Stimulated activated naive CD8-positive, alpha-beta T cell treated with anti-CD3 and anti-CD28 coated beads, Interleukin-15, amount 100 ng/mL, for 72 hours (primary cell): ENCODE measurements around the gene VAT1.
"Not testable (repeated sequence)": the region's sequence is repeated elsewhere in the genome, so short reads cannot be mapped to it uniquely, and the experiment has no call there.

Experiments used
- ATAC-seq: fragments of 150-1000 bp; cut with Tn5 transposase; 2 replicates; pipeline ENCODE4 v1.10.0; 2021; ENCODE audit warnings: mild to moderate bottlenecking, moderate library complexity
- DNase-seq, 2 donors: peaks; one replicate each; pipeline ENCODE4 v3.0.0; 2021 to 2022
- H3K27ac Mint-ChIP-seq, 2 donors: one replicate each; pipeline ENCODE4 v1.8.0; 2022; ENCODE audit warnings: mild to moderate bottlenecking in 2 of 2, mixed read lengths in 2 of 2, moderate library complexity in 2 of 2
- H3K27me3 Mint-ChIP-seq: one replicate; pipeline ENCODE4 v1.8.0; 2022; ENCODE audit warnings: mixed read lengths
- H3K4me1 Mint-ChIP-seq: one replicate; pipeline ENCODE4 v1.8.0; 2022; ENCODE audit warnings: mild to moderate bottlenecking, mixed read lengths
- H3K4me3 Mint-ChIP-seq, 2 donors: one replicate each; pipeline ENCODE4 v1.8.0; 2022; ENCODE audit warnings: mild to moderate bottlenecking in 2 of 2, mixed read lengths in 2 of 2, moderate library complexity in 1 of 2
- H3K9me3 Mint-ChIP-seq, 2 donors: one replicate each; pipeline ENCODE4 v1.8.0; 2022; ENCODE audit warnings: mixed read lengths in 2 of 2

VAT1 gene

GRCh38 chr17:42997984-42998938 is 23.9 kb downstream of the VAT1 start, which contains the start of gene RPL27:
RPL27 (plus strand) TSS chr17:42998419; CDS start chr17:42998751, 332 bp downstream.
- Mint-ChIP-seq H3K9me3 (no peaks in the 10 kb centered on the region), H3K4me1 (peaks cover 42% of the 10 kb centered on the region), H3K27me3 (no peaks in the 10 kb centered on the region), H3K27ac (peak within 1 kb of the TSS; percentile 99), H3K4me3 (peak within 1 kb of the TSS; percentile 89)
- DNase-seq (peak; percentile 95 to 98), ATAC-seq (peak; percentile 98)

GRCh38 chr17:42997390-42997983 is 24.7 kb downstream of the VAT1 start:
- DNase-seq (no peak), ATAC-seq (peak; percentile 1)
- H3K27ac Mint-ChIP-seq: peak overlapping the region; percentile 99
- H3K4me3 Mint-ChIP-seq: peak overlapping the region; percentile 89
- no peaks in the 10 kb centered on the region for H3K27me3 Mint-ChIP-seq
- peaks cover 42% of the 10 kb centered on the region for H3K4me1 Mint-ChIP-seq
- no peaks in the 10 kb centered on the region for H3K9me3 Mint-ChIP-seq

DNA sequence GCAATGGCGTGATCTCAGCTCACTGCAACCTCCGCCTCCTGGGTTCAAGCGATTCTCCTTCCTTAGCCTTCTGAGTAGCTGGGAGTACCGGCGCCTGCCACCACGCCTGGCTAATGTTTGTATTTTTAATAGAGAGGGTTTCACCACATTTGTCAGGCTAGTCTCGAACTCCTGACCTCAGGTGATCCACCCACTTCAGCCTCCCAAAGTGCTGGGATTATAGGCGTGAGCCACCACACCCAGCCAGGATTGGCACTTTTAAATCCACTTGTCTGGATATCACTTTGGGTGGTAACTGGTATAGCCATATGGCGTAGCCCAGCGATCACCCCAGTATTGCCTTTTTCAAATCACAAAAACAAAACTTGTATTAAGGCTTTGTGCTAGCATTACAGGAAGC is 28.3 kb downstream of the VAT1 start:
- not testable (repeated sequence) for ATAC-seq, H3K9me3 Mint-ChIP-seq, H3K4me3 Mint-ChIP-seq, H3K27ac Mint-ChIP-seq, H3K27me3 Mint-ChIP-seq, DNase-seq
- peaks cover 11% of the 10 kb centered on the region for H3K4me1 Mint-ChIP-seq

GRCh38 chr17:42992872-42993271 is 29.3 kb downstream of the VAT1 start:
- ATAC-seq (no peak), DNase-seq (no peak)
- Mint-ChIP-seq H3K27me3 (no peaks in the 10 kb centered on the region), H3K4me3 (no peak overlapping the region), H3K4me1 (peaks cover 8% of the 10 kb centered on the region), H3K9me3 (no peaks in the 10 kb centered on the region), H3K27ac (no peak overlapping the region)

- H3K9me3 Mint-ChIP-seq: no peaks in the 10 kb centered on the region
- no peaks in the 10 kb centered on the region for H3K27me3 Mint-ChIP-seq
- DNase-seq: no peak
- H3K4me1 Mint-ChIP-seq: no peaks in the 10 kb centered on the region
- H3K27ac Mint-ChIP-seq: no peak overlapping the region
- no peak for ATAC-seq
- H3K4me3 Mint-ChIP-seq: no peak overlapping the region
Measured at GRCh38 chr17:42991471-42991870, 30.7 kb downstream of the VAT1 start.

DNA sequence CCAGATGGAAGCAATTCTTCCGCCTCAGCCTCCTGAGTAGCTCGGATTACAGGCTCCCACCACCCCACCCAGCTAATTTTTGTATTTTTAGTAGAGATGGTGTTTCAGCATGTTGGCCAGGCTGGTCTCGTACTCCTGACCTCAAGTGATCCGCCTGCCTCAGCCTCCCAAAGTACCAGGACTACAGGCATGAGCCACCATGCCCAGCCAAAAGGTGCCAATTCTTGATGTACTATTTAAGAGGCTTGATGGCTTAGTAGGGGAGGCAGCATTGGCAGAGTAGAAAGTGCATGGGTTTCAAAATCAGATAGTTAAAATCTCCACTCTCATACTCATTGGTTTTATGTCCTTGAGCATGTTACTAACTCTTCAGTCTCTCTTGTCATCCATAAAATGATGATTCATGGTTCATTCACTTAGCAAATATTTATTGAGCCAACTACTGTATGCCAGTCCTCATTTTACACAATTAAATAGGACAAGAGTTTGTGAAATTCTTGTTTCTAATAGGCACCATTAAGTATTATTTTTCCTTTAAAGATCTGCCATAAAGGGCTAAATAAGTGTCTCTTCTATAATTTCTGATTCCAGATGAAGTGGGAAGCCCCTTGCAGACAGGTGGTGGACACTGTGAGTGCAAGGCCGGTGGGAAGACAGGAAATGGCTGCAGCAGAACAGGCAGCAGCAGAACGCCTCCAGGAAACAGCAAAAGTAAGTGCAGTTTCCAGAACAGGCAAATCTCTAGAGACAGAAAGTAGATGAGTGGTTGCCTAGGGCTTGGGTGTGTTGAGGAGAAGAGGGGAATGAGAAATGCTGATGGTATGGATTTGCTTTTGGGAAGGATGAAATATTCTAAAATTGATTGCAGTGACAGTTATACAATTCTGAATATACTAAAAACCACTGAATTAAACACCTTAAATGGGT is 32.2 kb downstream of the VAT1 start:
- no peak overlapping the region for H3K4me3 Mint-ChIP-seq
- peaks cover 4% of the 10 kb centered on the region for H3K4me1 Mint-ChIP-seq
- H3K27me3 Mint-ChIP-seq: no peaks in the 10 kb centered on the region
- no peak overlapping the region for H3K27ac Mint-ChIP-seq
- ATAC-seq (no peak), DNase-seq (no peak)
- no peaks in the 10 kb centered on the region for H3K9me3 Mint-ChIP-seq

DNA sequence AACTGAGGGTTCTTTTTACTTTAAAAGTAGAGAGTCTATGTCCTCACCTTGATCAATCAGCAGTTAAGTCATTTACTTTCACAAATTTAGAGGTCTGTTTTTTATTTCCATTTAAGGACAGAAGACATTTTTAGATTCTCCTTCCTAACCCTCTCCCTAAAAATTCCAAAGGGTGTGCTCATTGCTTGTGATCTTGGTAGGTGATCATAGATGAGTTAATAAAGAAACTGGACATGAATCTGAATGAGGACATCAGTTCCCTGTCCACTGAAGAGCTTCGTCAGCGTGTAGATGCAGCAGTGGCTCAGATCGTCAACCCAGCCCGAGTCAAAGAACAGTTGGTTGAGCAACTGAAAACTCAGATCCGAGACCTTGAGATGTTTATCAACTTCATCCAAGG is 33.0 kb downstream of the VAT1 start:
- Mint-ChIP-seq H3K9me3 (no peaks in the 10 kb centered on the region), H3K4me1 (peaks cover 11% of the 10 kb centered on the region), H3K27ac (no peak overlapping the region), H3K4me3 (no peak overlapping the region), H3K27me3 (no peaks in the 10 kb centered on the region)
- no peak for DNase-seq
- ATAC-seq: no peak

DNA sequence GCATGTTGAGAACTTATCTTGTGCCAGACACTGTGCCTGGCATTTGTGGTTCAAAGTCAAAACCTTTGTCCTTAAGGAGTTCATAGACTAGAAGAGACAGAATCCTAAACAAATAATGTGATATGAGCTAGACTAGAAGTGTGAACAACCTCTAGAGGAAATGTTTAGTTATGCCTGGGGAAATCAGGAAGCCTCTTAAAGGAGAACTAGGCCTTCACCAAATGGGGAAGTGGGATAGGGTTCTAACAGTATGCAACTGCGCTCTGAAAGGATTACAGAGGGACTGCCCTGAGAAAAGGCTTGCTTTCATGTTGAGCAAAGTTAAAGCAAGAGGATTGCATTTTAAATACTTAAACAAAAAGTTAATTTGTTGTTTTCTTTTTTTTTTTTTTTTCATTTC is 37.0 kb downstream of the VAT1 start:
- ATAC-seq (no peak), DNase-seq (no peak)
- Mint-ChIP-seq H3K9me3 (no peaks in the 10 kb centered on the region), H3K27me3 (no peaks in the 10 kb centered on the region), H3K27ac (no peak overlapping the region), H3K4me3 (no peak overlapping the region), H3K4me1 (peaks cover 32% of the 10 kb centered on the region)

DNA sequence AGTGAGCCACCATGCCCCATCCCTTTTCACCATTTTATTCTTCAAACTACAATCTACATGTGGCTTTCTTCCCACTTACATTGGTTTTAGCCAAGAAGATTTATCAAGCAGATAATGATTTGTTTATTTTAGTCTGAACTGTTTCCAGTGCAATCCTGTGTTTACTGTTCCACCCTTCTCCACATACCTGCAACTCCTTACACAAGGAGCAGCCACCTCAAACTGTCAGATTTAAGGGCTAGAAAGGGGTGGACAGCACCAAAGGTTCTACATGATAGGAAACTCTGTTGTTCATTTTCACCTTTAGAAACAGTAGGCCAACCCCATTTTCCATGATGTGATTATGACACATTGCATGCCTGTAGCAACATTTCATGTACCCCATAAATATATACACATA is 39.9 kb downstream of the VAT1 start:
- no peak for ATAC-seq
- Mint-ChIP-seq H3K4me3 (peak overlapping the region in 1 of 2 donors; percentile 6), H3K27ac (no peak overlapping the region), H3K9me3 (no peaks in the 10 kb centered on the region), H3K27me3 (no peaks in the 10 kb centered on the region), H3K4me1 (peaks cover 42% of the 10 kb centered on the region)
- no peak for DNase-seq

DNA sequence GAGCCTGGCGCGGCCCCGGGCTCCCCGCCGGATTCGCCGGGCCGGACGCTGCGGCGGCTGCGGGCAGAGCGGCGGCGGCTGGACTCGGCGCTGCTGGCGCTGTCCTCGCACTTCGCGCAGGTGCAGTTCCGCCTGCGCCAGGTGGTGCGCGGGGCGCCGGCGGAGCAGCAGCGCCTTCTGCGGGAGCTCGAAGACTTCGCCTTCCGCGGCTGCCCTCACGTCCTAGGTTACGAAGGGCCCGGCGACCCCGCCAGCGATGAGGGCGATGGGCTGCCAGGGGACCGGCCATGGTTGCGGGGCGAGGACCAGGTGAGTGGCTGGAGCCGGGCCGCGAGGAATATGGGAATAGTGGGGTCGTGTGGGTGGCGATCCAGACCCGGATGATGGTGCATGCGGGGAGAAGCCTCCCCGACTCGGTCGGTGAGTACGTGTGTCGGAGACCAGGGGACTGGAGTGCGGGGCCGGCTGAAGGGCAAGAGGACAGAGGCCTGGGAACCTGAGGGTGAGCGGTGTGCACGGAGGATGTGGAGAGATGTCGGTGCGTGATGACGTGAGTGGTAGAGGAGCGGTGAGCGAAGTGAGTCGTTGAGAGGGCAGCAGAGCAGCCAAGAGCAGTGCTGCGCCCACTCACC is 41.3 kb downstream of the VAT1 start:
- no peaks in the 10 kb centered on the region for H3K9me3 Mint-ChIP-seq
- H3K27ac Mint-ChIP-seq: peak overlapping the region; percentile 80 to 87
- H3K4me1 Mint-ChIP-seq: peaks cover 42% of the 10 kb centered on the region
- peak overlapping the region; percentile 91 to 97 for H3K4me3 Mint-ChIP-seq
- peak; percentile 52 to 75 for DNase-seq
- peak; percentile 91 for ATAC-seq
- no peaks in the 10 kb centered on the region for H3K27me3 Mint-ChIP-seq

DNA sequence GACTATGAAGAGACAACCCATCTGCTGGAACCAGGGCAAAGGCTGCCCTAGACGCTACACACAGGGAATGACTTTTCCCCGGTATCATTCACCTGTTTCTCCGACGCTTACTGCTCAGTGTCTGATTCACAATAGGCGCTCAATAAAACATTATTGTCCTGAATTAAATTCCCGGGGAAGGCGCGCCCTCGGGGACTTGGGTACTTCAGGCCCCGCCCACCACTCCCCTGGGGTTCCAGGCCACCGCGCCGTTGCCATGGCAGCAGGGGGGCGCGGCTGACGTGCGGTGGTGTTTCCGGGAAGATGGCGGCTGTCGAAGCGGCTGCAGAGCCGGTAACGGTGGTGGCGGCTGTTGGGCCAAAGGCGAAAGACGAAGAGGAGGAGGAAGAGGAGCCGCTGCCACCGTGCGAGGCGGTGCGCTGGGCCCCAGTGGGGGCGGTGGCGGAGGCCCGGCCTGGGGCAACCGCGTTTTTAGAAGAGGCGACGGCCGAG is 41.9 kb downstream of the VAT1 start, which contains the start of gene RUNDC1:
RUNDC1 (plus strand) TSS at position 292 of the 492 bp plus-strand sequence; CDS start at position 304, 12 bp downstream.
- peak; percentile 85 to 88 for DNase-seq
- peak; percentile 87 for ATAC-seq
- peaks cover 43% of the 10 kb centered on the region for H3K4me1 Mint-ChIP-seq

DNA sequence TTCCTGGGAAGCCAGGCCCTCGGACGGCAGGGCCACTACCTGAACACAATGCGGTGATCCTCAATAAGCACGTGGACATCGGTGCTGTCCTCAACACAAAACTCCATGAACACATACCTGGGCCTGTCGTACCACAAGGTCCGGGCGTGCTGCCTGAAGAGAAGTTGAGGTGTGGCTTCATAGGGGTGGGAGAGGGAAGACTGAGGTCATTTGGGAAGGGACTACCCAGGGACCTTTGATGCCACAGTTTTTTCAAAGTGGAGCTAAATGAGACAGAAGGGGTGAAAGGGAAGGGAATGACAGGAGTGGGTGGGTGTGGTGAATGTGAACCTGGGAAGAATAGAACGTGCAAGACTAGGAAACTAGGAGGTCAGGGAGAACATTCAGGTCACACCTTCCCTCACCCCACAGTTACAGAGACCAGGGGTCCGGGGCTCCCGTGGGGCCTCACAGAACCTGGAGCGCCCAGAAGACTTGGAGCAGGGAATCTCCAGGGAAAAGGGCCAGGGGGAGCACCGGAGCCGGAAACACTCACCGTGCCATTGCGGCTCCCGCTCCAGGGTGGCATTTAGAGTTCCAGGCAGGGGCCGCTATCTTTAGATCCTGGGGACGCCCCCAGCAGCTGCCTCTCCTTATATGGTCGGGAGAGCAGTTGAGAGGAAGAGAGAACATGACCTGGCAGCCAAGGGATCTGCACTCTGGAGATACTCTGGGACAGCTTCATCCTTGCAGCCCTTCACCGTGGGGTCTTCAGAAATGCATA is 42.5 kb downstream of the VAT1 start, which contains the start of gene PTGES3L:
PTGES3L (minus strand) TSS at position 570 of the 763 bp plus-strand sequence; CDS start at position 543, 27 bp downstream.
- no peaks in the 10 kb centered on the region for H3K9me3 Mint-ChIP-seq
- H3K4me3 Mint-ChIP-seq: peak within 1 kb of the TSS; percentile 91 to 97
- DNase-seq (peak in 1 of 2 donors; percentile 46), ATAC-seq (peak; percentile 74)
- peak within 1 kb of the TSS; percentile 96 for H3K27ac Mint-ChIP-seq
- H3K27me3 Mint-ChIP-seq: no peaks in the 10 kb centered on the region
- peaks cover 43% of the 10 kb centered on the region for H3K4me1 Mint-ChIP-seq

More for the DNA sequence above, 41.9 kb downstream of the VAT1 start, which contains the start of gene RUNDC1:
- peak within 1 kb of the TSS; percentile 91 to 97 for H3K4me3 Mint-ChIP-seq
- H3K27me3 Mint-ChIP-seq: no peaks in the 10 kb centered on the region
- H3K27ac Mint-ChIP-seq: peak within 1 kb of the TSS; percentile 96
- H3K9me3 Mint-ChIP-seq: no peaks in the 10 kb centered on the region

DNA sequence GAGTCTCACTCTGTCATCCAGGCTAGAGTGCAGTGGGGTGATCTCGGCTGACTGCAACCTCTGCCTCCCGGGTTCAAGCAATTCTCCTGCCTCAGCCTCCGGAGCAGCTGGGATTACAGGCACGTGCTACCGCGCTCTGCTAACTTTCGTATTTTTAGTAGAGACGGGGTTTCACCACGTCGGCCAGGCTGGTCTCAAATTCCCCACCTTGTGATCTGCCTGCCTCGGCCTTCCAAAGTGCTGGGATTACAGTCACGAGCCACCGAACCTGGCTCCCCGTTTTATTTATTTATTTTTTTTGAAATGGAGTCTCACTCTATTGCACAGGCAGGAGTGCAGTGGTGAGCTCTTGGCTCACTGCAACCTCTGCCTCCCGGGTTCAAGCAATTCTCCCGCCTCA is 46.5 kb downstream of the VAT1 start:
- not testable (repeated sequence) for H3K27me3 Mint-ChIP-seq, ATAC-seq, DNase-seq, H3K4me3 Mint-ChIP-seq, H3K27ac Mint-ChIP-seq, H3K9me3 Mint-ChIP-seq
- peaks cover 16% of the 10 kb centered on the region for H3K4me1 Mint-ChIP-seq

DNA sequence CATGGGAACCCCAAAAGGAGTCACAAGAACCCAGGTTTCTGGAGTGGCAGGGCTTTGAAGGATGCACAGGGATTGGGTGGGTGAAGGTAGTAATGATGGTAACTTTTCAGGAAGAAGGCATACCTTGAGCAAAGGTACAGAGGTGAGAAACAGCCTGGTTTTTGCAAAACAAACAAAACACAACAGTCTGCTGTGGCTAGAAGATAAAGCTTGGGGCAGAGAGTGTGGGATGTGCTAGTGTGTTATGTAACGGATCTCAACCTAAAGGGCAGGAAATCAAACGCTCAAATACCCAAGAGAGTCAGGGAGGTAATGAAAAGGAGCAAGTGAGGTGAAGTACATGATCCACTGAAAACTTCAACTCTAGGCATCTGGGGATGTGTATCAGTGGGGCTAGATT is 46.9 kb downstream of the VAT1 start:
- no peaks in the 10 kb centered on the region for H3K27me3 Mint-ChIP-seq
- H3K4me3 Mint-ChIP-seq: no peak overlapping the region
- ATAC-seq (no peak), DNase-seq (no peak)
- H3K4me1 Mint-ChIP-seq: peaks cover 16% of the 10 kb centered on the region
- no peaks in the 10 kb centered on the region for H3K9me3 Mint-ChIP-seq
- no peak overlapping the region for H3K27ac Mint-ChIP-seq
